B cell (primary cell): ENCODE measurements around the gene INPP5J. TPM values are rescaled to one million over a fixed set of nuclear protein-coding genes. Genes with fewer than 3 reads are reported as not detected.

Experiments
- ATAC-seq: fragments of 200-7000 bp; cut with Tn5 transposase; one replicate; pipeline ENCODE4 v1.10.0; 2021; ENCODE audit warnings: low read depth, mild to moderate bottlenecking, moderate number of reproducible peaks, moderate library complexity
- CTCF ChIA-PET: fragments of 350-600 bp; sonication (Branson Sonifier 250); formaldehyde crosslinking; loops from one replicate; lab custom pipeline; 2021; ENCODE audit warnings: antibody characterized with exemption, inconsistent platforms; lab: Charles Lee
- POLR2A ChIA-PET: fragments of 350-600 bp; sonication (Branson Sonifier 250); formaldehyde crosslinking; loops from one replicate; lab custom pipeline; 2021; ENCODE audit warnings: antibody characterized with exemption; lab: Charles Lee
- DNase-seq: peaks from one replicate; pipeline ENCODE4 v3.0.0; 2013
- H2AFZ ChIP-seq: 2 replicates; pipeline ENCODE4 v1.6.1; 2012; ENCODE audit warnings: mild to moderate bottlenecking, low read depth, low read length; ENCODE audit not compliant: insufficient read depth, poor library complexity, severe bottlenecking
- H3K27ac ChIP-seq, 2 donors: 1 replicate in 1 of 2; 2 replicates in 1 of 2; pipeline ENCODE4 v1.5.1; 2012 to 2013; ENCODE audit warnings: low read length in 2 of 2, mild to moderate bottlenecking in 2 of 2, moderate library complexity in 1 of 2
- H3K27me3 ChIP-seq, 4 experiments: fragments of 200-600 bp in 1 of 4; sonication (generic) in 1 of 4; replicated peaks in 1 of 4; 1 replicate in 2 of 4; 2 replicates in 2 of 4; pipeline versions ENCODE4 v1.6.1 to v1.7.0; 2013 to 2016; ENCODE audit warnings: low read length in 3 of 4, mild to moderate bottlenecking in 2 of 4, mixed read lengths in 1 of 4, moderate library complexity in 1 of 4; ENCODE audit not compliant: insufficient read depth in 4 of 4, control insufficient read depth in 3 of 4; ENCODE audit errors: control extremely low read depth in 1 of 4
- H3K36me3 ChIP-seq, 2 experiments: replicated peaks in 1 of 2; 1 replicate in 1 of 2; 2 replicates in 1 of 2; pipeline versions ENCODE4 v1.6.1 to v1.7.1; 2013; ENCODE audit warnings: low read length in 1 of 2; ENCODE audit not compliant: insufficient read depth in 2 of 2, control insufficient read depth in 1 of 2; ENCODE audit errors: control extremely low read depth in 1 of 2, extremely low read depth in 1 of 2
- H3K4me1 ChIP-seq, 2 donors: fragments of 200-600 bp in 1 of 2; sonication (generic) in 1 of 2; 1 replicate in 1 of 2; 2 replicates in 1 of 2; pipeline versions ENCODE4 v1.5.1 to v1.6.1; 2013 to 2017; ENCODE audit warnings: low read length in 2 of 2; ENCODE audit not compliant: control insufficient read depth in 2 of 2, insufficient read depth in 2 of 2
- H3K4me2 ChIP-seq: replicated peaks from 2 replicates; pipeline ENCODE3; 2012; ENCODE audit warnings: mild to moderate bottlenecking, low read depth, low read length; ENCODE audit not compliant: poor library complexity, severe bottlenecking
- H3K4me3 ChIP-seq, 5 experiments: fragments of 200-600 bp in 1 of 5; sonication (generic) in 1 of 5; 1 replicate in 3 of 5; 2 replicates in 2 of 5; pipeline versions ENCODE4 v1.5.1 to v1.7.0; 2011 to 2016; ENCODE audit warnings: low read length in 4 of 5, mild to moderate bottlenecking in 4 of 5, low read depth in 2 of 5, control low read depth in 1 of 5, moderate library complexity in 1 of 5; ENCODE audit not compliant: insufficient read depth in 1 of 5; ENCODE audit errors: control extremely low read depth in 1 of 5, extremely low read depth in 1 of 5
- H3K79me2 ChIP-seq: fragments of 200-600 bp; sonication (generic); one replicate; pipeline ENCODE4 v1.6.0; 2016; ENCODE audit warnings: low read length; ENCODE audit not compliant: control insufficient read depth, insufficient read depth
- H3K9ac ChIP-seq: fragments of 200-600 bp; sonication (generic); 2 replicates; pipeline ENCODE4 v1.6.1; 2017; ENCODE audit warnings: mild to moderate bottlenecking, low read length, moderate library complexity
- H3K9me3 ChIP-seq, 3 donors: one replicate each; pipeline versions ENCODE4 v1.6.1 to v1.7.1; 2013; ENCODE audit warnings: low read length in 2 of 3; ENCODE audit not compliant: control insufficient read depth in 2 of 3, insufficient read depth in 1 of 3; ENCODE audit errors: control extremely low read depth in 1 of 3
- H4K20me1 ChIP-seq: 2 replicates; pipeline ENCODE4 v1.6.0; 2012; ENCODE audit warnings: mild to moderate bottlenecking, low read length; ENCODE audit not compliant: insufficient read depth, control insufficient read depth, poor library complexity, severe bottlenecking
- H3K27ac Mint-ChIP-seq: one replicate; pipeline ENCODE4 v1.8.0; 2021; ENCODE audit warnings: mixed read lengths
- H3K27me3 Mint-ChIP-seq: one replicate; pipeline ENCODE4 v1.8.0; 2021; ENCODE audit warnings: mixed read lengths
- H3K4me1 Mint-ChIP-seq: one replicate; pipeline ENCODE4 v1.8.0; 2021; ENCODE audit warnings: mixed read lengths
- H3K4me3 Mint-ChIP-seq: one replicate; pipeline ENCODE4 v1.8.0; 2021; ENCODE audit warnings: mixed read lengths
- H3K9me3 Mint-ChIP-seq: one replicate; pipeline ENCODE4 v1.8.0; 2022; ENCODE audit warnings: mixed read lengths; ENCODE audit not compliant: insufficient read depth
- CTCF ChIP-seq: fragments of 200-600 bp; IDR thresholded peaks from one replicate; pipeline ENCODE4 v1.8.0; 2022; ENCODE audit warnings: antibody characterized with exemption, mild to moderate bottlenecking
- EZH2 ChIP-seq: IDR thresholded peaks from 2 replicates; pipeline ENCODE4 v1.6.1; 2012; ENCODE audit warnings: borderline replicate concordance, low read depth, mild to moderate bottlenecking, moderate library complexity, low read length; ENCODE audit not compliant: insufficient read depth, poor library complexity, severe bottlenecking
- WGBS: methylation state at CpG from one replicate; pipeline ENCODE4 v1.1.5; 2013; ENCODE audit warnings: missing lambda C conversion rate; ENCODE audit not compliant: insufficient coverage; 5-methylcytosine and 5-hydroxymethylcytosine counted together
- intact Hi-C: fragments of 100-400 bp; cut with micrococcal nuclease; formaldehyde crosslinking; loops from one replicate; pipeline ENCODE4 v1.10.0; 2022
- polyA plus RNA-seq: library from polyadenylated mRNA; depleted of rRNA; stranded (reverse); fragments of >200 nt; gene quantifications from 2 replicates; pipeline ENCODE4 v1.2.3, GENCODE V29; 2012
- total RNA-seq, 2 donors: library from RNA; stranded (reverse); fragments of 120-200 nt in 1 of 2; gene quantifications; 1 replicate in 1 of 2; 2 replicates in 1 of 2; pipeline versions ENCODE4 v1.2.3 to v1.2.4, GENCODE V29; 2013 to 2022

The INPP5J gene
- total and polyA plus RNA-seq, 2 donors (not counting 1 experiment from before 2014, with no cell fraction given), result 0.07 to 0.52 TPM

- H2AFZ ChIP-seq, result no peak overlapping the region
- H3K27ac ChIP-seq, result no peak overlapping the region
- no peak overlapping the region for H3K9ac ChIP-seq
- 94% methylated on average over 6 of the region's 6 CpGs for WGBS
- ATAC-seq, result no peak
- DNase-seq, result no peak
- H3K36me3 ChIP-seq, result no peaks in the 10 kb centered on the region
- ChIA-PET POLR2A (no interaction called here), CTCF (no interaction called here)
- Mint-ChIP-seq H3K27me3 (no peaks in the 10 kb centered on the region), H3K4me1 (no peaks in the 10 kb centered on the region), H3K9me3 (no peaks in the 10 kb centered on the region), H3K27ac (no peak overlapping the region), H3K4me3 (no peak overlapping the region)
- intact Hi-C loops, result no loop called here
- H3K4me3 ChIP-seq, result no peak overlapping the region
- H3K79me2 ChIP-seq, result no peaks in the 10 kb centered on the region
- no peaks in the 10 kb centered on the region for H4K20me1 ChIP-seq
- H3K4me1 ChIP-seq, result no peaks in the 10 kb centered on the region
- H3K4me2 ChIP-seq, result no peak overlapping the region
- TF ChIP-seq EZH2 (no peak), CTCF (no peak)
- no peaks in the 10 kb centered on the region for H3K9me3 ChIP-seq
- peaks cover 0 to 3% (median 0%) of the 10 kb centered on the region in 4 experiments for H3K27me3 ChIP-seq
Observed at GRCh38 chr22:31135706-31136105, 12.9 kb downstream of the INPP5J start.

GRCh38 chr22:31136155-31136554 lies 13.4 kb downstream of the INPP5J start:
- Histone ChIP-seq H3K4me2 (no peak overlapping the region), H3K36me3 (no peaks in the 10 kb centered on the region), H3K4me1 (no peaks in the 10 kb centered on the region), H3K27ac (no peak overlapping the region), H3K9ac (no peak overlapping the region), H2AFZ (no peak overlapping the region), H3K79me2 (no peaks in the 10 kb centered on the region), H3K9me3 (no peaks in the 10 kb centered on the region), H4K20me1 (no peaks in the 10 kb centered on the region), H3K4me3 (no peak overlapping the region), H3K27me3 (peaks cover 0 to 3% (median 0%) of the 10 kb centered on the region in 4 experiments)
- intact Hi-C loops, result no loop called here
- DNase-seq (no peak), ATAC-seq (no peak)
- Mint-ChIP-seq H3K27ac (no peak overlapping the region), H3K27me3 (no peaks in the 10 kb centered on the region), H3K4me3 (no peak overlapping the region), H3K4me1 (no peaks in the 10 kb centered on the region), H3K9me3 (no peaks in the 10 kb centered on the region)
- CTCF ChIA-PET, result no interaction called here
- POLR2A ChIA-PET, result no interaction called here
- TF ChIP-seq CTCF (no peak), EZH2 (no peak)
- WGBS, result 84% methylated on average over 7 of the region's 9 CpGs
